GM23248 (cell line): Measurements from ENCODE around the gene NRG3.

Source experiments
- EZH2 ChIP-seq: fragments of 200-600 bp; sonication (generic); IDR thresholded peaks from 2 replicates; pipeline ENCODE4 v1.6.1; 2018; ENCODE audit warnings: antibody characterized with exemption, mild to moderate bottlenecking; ENCODE audit not compliant: insufficient read depth, poor library complexity, severe bottlenecking
- EZH2phosphoT487 ChIP-seq: fragments of 200-600 bp; sonication (generic); IDR thresholded peaks from 2 replicates; pipeline ENCODE4 v1.6.1; 2018; ENCODE audit warnings: antibody characterized with exemption, moderate library complexity, mild to moderate bottlenecking, low read depth; ENCODE audit not compliant: insufficient read depth

GRCh38 chr10:82572744-82573143 is 697.8 kb downstream of the NRG3 start:
- TF ChIP-seq EZH2: no peak
- TF ChIP-seq EZH2phosphoT487: no peak
